B cell (primary cell): ENCODE data around the gene TMEM235. TPM values are rescaled to one million over a fixed set of nuclear protein-coding genes. Genes with fewer than 3 reads are reported as not detected.

ENCODE experiments used
- ATAC-seq: fragments of 200-7000 bp; cut with Tn5 transposase; one replicate; pipeline ENCODE4 v1.10.0; 2021; ENCODE audit warnings: low read depth, mild to moderate bottlenecking, moderate number of reproducible peaks, moderate library complexity
- CTCF ChIA-PET: fragments of 350-600 bp; sonication (Branson Sonifier 250); formaldehyde crosslinking; loops from one replicate; lab custom pipeline; 2021; ENCODE audit warnings: antibody characterized with exemption, inconsistent platforms; lab: Charles Lee
- POLR2A ChIA-PET: fragments of 350-600 bp; sonication (Branson Sonifier 250); formaldehyde crosslinking; loops from one replicate; lab custom pipeline; 2021; ENCODE audit warnings: antibody characterized with exemption; lab: Charles Lee
- DNase-seq: peaks from one replicate; pipeline ENCODE4 v3.0.0; 2013
- H2AFZ ChIP-seq: 2 replicates; pipeline ENCODE4 v1.6.1; 2012; ENCODE audit warnings: mild to moderate bottlenecking, low read depth, low read length; ENCODE audit not compliant: insufficient read depth, poor library complexity, severe bottlenecking
- H3K27ac ChIP-seq, 2 donors: 1 replicate in 1 of 2; 2 replicates in 1 of 2; pipeline ENCODE4 v1.5.1; 2012 to 2013; ENCODE audit warnings: low read length in 2 of 2, mild to moderate bottlenecking in 2 of 2, moderate library complexity in 1 of 2
- H3K27me3 ChIP-seq, 4 experiments: fragments of 200-600 bp in 1 of 4; sonication (generic) in 1 of 4; replicated peaks in 1 of 4; 1 replicate in 2 of 4; 2 replicates in 2 of 4; pipeline versions ENCODE4 v1.6.1 to v1.7.0; 2013 to 2016; ENCODE audit warnings: low read length in 3 of 4, mild to moderate bottlenecking in 2 of 4, mixed read lengths in 1 of 4, moderate library complexity in 1 of 4; ENCODE audit not compliant: insufficient read depth in 4 of 4, control insufficient read depth in 3 of 4; ENCODE audit errors: control extremely low read depth in 1 of 4
- H3K36me3 ChIP-seq, 2 experiments: replicated peaks in 1 of 2; 1 replicate in 1 of 2; 2 replicates in 1 of 2; pipeline versions ENCODE4 v1.6.1 to v1.7.1; 2013; ENCODE audit warnings: low read length in 1 of 2; ENCODE audit not compliant: insufficient read depth in 2 of 2, control insufficient read depth in 1 of 2; ENCODE audit errors: control extremely low read depth in 1 of 2, extremely low read depth in 1 of 2
- H3K4me1 ChIP-seq, 2 donors: fragments of 200-600 bp in 1 of 2; sonication (generic) in 1 of 2; 1 replicate in 1 of 2; 2 replicates in 1 of 2; pipeline versions ENCODE4 v1.5.1 to v1.6.1; 2013 to 2017; ENCODE audit warnings: low read length in 2 of 2; ENCODE audit not compliant: control insufficient read depth in 2 of 2, insufficient read depth in 2 of 2
- H3K4me2 ChIP-seq: replicated peaks from 2 replicates; pipeline ENCODE3; 2012; ENCODE audit warnings: mild to moderate bottlenecking, low read depth, low read length; ENCODE audit not compliant: poor library complexity, severe bottlenecking
- H3K4me3 ChIP-seq, 5 experiments: fragments of 200-600 bp in 1 of 5; sonication (generic) in 1 of 5; 1 replicate in 3 of 5; 2 replicates in 2 of 5; pipeline versions ENCODE4 v1.5.1 to v1.7.0; 2011 to 2016; ENCODE audit warnings: low read length in 4 of 5, mild to moderate bottlenecking in 4 of 5, low read depth in 2 of 5, control low read depth in 1 of 5, moderate library complexity in 1 of 5; ENCODE audit not compliant: insufficient read depth in 1 of 5; ENCODE audit errors: control extremely low read depth in 1 of 5, extremely low read depth in 1 of 5
- H3K79me2 ChIP-seq: fragments of 200-600 bp; sonication (generic); one replicate; pipeline ENCODE4 v1.6.0; 2016; ENCODE audit warnings: low read length; ENCODE audit not compliant: control insufficient read depth, insufficient read depth
- H3K9ac ChIP-seq: fragments of 200-600 bp; sonication (generic); 2 replicates; pipeline ENCODE4 v1.6.1; 2017; ENCODE audit warnings: mild to moderate bottlenecking, low read length, moderate library complexity
- H3K9me3 ChIP-seq, 3 donors: one replicate each; pipeline versions ENCODE4 v1.6.1 to v1.7.1; 2013; ENCODE audit warnings: low read length in 2 of 3; ENCODE audit not compliant: control insufficient read depth in 2 of 3, insufficient read depth in 1 of 3; ENCODE audit errors: control extremely low read depth in 1 of 3
- H4K20me1 ChIP-seq: 2 replicates; pipeline ENCODE4 v1.6.0; 2012; ENCODE audit warnings: mild to moderate bottlenecking, low read length; ENCODE audit not compliant: insufficient read depth, control insufficient read depth, poor library complexity, severe bottlenecking
- H3K27ac Mint-ChIP-seq: one replicate; pipeline ENCODE4 v1.8.0; 2021; ENCODE audit warnings: mixed read lengths
- H3K27me3 Mint-ChIP-seq: one replicate; pipeline ENCODE4 v1.8.0; 2021; ENCODE audit warnings: mixed read lengths
- H3K4me1 Mint-ChIP-seq: one replicate; pipeline ENCODE4 v1.8.0; 2021; ENCODE audit warnings: mixed read lengths
- H3K4me3 Mint-ChIP-seq: one replicate; pipeline ENCODE4 v1.8.0; 2021; ENCODE audit warnings: mixed read lengths
- H3K9me3 Mint-ChIP-seq: one replicate; pipeline ENCODE4 v1.8.0; 2022; ENCODE audit warnings: mixed read lengths; ENCODE audit not compliant: insufficient read depth
- CTCF ChIP-seq: fragments of 200-600 bp; IDR thresholded peaks from one replicate; pipeline ENCODE4 v1.8.0; 2022; ENCODE audit warnings: antibody characterized with exemption, mild to moderate bottlenecking
- EZH2 ChIP-seq: IDR thresholded peaks from 2 replicates; pipeline ENCODE4 v1.6.1; 2012; ENCODE audit warnings: borderline replicate concordance, low read depth, mild to moderate bottlenecking, moderate library complexity, low read length; ENCODE audit not compliant: insufficient read depth, poor library complexity, severe bottlenecking
- WGBS: methylation state at CpG from one replicate; pipeline ENCODE4 v1.1.5; 2013; ENCODE audit warnings: missing lambda C conversion rate; ENCODE audit not compliant: insufficient coverage; 5-methylcytosine and 5-hydroxymethylcytosine counted together
- intact Hi-C: fragments of 100-400 bp; cut with micrococcal nuclease; formaldehyde crosslinking; loops from one replicate; pipeline ENCODE4 v1.10.0; 2022
- polyA plus RNA-seq: library from polyadenylated mRNA; depleted of rRNA; stranded (reverse); fragments of >200 nt; gene quantifications from 2 replicates; pipeline ENCODE4 v1.2.3, GENCODE V29; 2012
- total RNA-seq, 2 donors: library from RNA; stranded (reverse); fragments of 120-200 nt in 1 of 2; gene quantifications; 1 replicate in 1 of 2; 2 replicates in 1 of 2; pipeline versions ENCODE4 v1.2.3 to v1.2.4, GENCODE V29; 2013 to 2022

The TMEM235 gene
- total and polyA plus RNA-seq, 2 donors (not counting 1 experiment from before 2014, with no cell fraction given) = not detected

- H3K9ac ChIP-seq = no peak overlapping the region
- Mint-ChIP-seq H3K4me3 (no peak overlapping the region), H3K9me3 (no peaks in the 10 kb centered on the region), H3K27ac (no peak overlapping the region), H3K4me1 (peaks cover 21% of the 10 kb centered on the region), H3K27me3 (peaks cover 17% of the 10 kb centered on the region)
- H3K27me3 ChIP-seq = peaks cover 0 to 41% (median 20%) of the 10 kb centered on the region in 4 experiments
- H3K4me2 ChIP-seq = no peak overlapping the region
- 95% methylated on average over 9 of the region's 10 CpGs for WGBS
- H3K4me1 ChIP-seq = peaks cover 14 to 20% of the 10 kb centered on the region in 2 donors
- no peak for ATAC-seq
- intact Hi-C loops = no loop called here
- no peak overlapping the region for H3K27ac ChIP-seq
- no peaks in the 10 kb centered on the region for H3K79me2 ChIP-seq
- no peaks in the 10 kb centered on the region for H4K20me1 ChIP-seq
- H3K36me3 ChIP-seq = no peaks in the 10 kb centered on the region
- no peak for TF ChIP-seq CTCF
- no peak for TF ChIP-seq EZH2
- POLR2A ChIA-PET = no interaction called here
- H2AFZ ChIP-seq = no peak overlapping the region
- no peak for DNase-seq
- CTCF ChIA-PET = interaction anchor here (1.1 kb wide), 1 partner anchor 18 kb away, joined by 3 read pairs; no protein-coding TSS in a partner anchor
- H3K4me3 ChIP-seq = no peak overlapping the region
- peaks cover 0 to 11% (median 0%) of the 10 kb centered on the region in 3 donors for H3K9me3 ChIP-seq
Observed at GRCh38 chr17:78233678-78234077, 2.2 kb downstream of the TMEM235 start.

- H3K4me1 ChIP-seq = peaks cover 21 to 27% of the 10 kb centered on the region in 2 donors
- ATAC-seq = no peak
- POLR2A ChIA-PET = no interaction called here
Observed at GRCh38 chr17:78234261-78234865, 2.9 kb downstream of the TMEM235 start.

More at GRCh38 chr17:78234261-78234865, 2.9 kb downstream of the TMEM235 start:
- Histone ChIP-seq H3K79me2 (no peaks in the 10 kb centered on the region), H2AFZ (no peak overlapping the region), H4K20me1 (no peaks in the 10 kb centered on the region), H3K36me3 (no peaks in the 10 kb centered on the region), H3K9me3 (peaks cover 0 to 13% (median 0%) of the 10 kb centered on the region in 3 donors), H3K27ac (no peak overlapping the region), H3K27me3 (peaks cover 0 to 40% (median 20%) of the 10 kb centered on the region in 4 experiments), H3K4me2 (no peak overlapping the region), H3K9ac (no peak overlapping the region), H3K4me3 (no peak overlapping the region)
- intact Hi-C loops = no loop called here
- WGBS = 88% methylated on average over 16 of the region's 17 CpGs
- H3K27ac Mint-ChIP-seq = no peak overlapping the region
- no peak overlapping the region for H3K4me3 Mint-ChIP-seq
- DNase-seq = no peak
- TF ChIP-seq EZH2 = no peak
- no peak for TF ChIP-seq CTCF
- CTCF ChIA-PET = interaction anchor here (1.1 kb wide), 1 partner anchor 17 kb away, joined by 3 read pairs; no protein-coding TSS in a partner anchor
- no peaks in the 10 kb centered on the region for H3K9me3 Mint-ChIP-seq
- H3K27me3 Mint-ChIP-seq = peaks cover 17% of the 10 kb centered on the region
- peaks cover 25% of the 10 kb centered on the region for H3K4me1 Mint-ChIP-seq
